ENCODE data around the gene SKAP2.

SKAP2 gene

DNA sequence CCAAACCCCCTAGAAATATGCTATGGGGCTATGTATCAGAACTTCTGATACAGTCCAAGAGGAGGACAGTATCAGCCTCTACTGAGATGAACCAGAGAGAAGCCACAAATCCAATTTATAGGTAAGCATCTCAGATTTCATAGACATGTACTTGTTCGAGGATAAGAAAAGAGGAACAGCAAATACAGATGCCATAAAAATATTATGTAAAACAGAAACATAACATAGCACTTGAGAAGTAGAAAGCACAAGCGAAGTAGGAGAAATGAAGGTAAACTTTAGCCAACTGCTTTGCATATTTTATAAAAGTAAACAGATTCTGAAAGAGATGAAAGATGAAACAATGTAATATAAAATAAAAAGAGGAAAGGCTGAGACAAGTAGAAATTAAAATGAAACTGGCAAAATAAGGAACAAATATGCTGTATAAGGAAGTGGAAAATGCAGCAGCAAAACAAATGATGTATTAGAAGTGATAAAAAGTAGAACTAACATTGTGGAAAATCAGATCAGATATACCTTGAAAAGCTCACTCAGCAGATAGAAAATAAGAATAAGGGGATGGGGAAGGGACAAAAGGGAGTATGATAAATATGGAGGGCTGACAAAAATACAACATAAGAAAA, 135.1 kb downstream of the SKAP2 start:
- Histone ChIP-seq H3K27ac (ENCODE audit: extremely low read depth, low read depth, low read length) (no peak overlapping the region), H3K4me1 (ENCODE audit: control insufficient read depth, insufficient read depth, low read length) (no peaks in the 10 kb centered on the region), H3K36me3 (ENCODE audit: control insufficient read depth in 2 of 2, insufficient read depth in 1 of 2, low read length in 2 of 2) (peaks cover 0 to 3% of the 10 kb centered on the region in 2 experiments; a peak in 1 of 3 replicates), H3K4me3 (ENCODE audit: low read depth, low read length) (no peak overlapping the region), H3K9me3 (ENCODE audit: control insufficient read depth, insufficient read depth, low read depth, low read length) (no peaks in the 10 kb centered on the region)
- ChIA-PET POLR2A (no interaction called here), CTCF (interaction anchor here (0.7 kb wide), 1 partner anchor 84 kb away, joined by 5 read pairs; no protein-coding TSS in a partner anchor)
- TF ChIP-seq ZNF362 (tag by site-specific recombination; IDR thresholded peaks at IDR 0.05) (no peak), ZNF560 (tag by site-specific recombination; IDR thresholded peaks at IDR 0.05; ENCODE audit: borderline replicate concordance) (no peak), ZFP3 (tag by site-specific recombination; IDR thresholded peaks at IDR 0.05; ENCODE audit: low read depth) (no peak), ZNF248 (tag by site-specific recombination; IDR thresholded peaks at IDR 0.05) (no peak), ZNF629 (tag by site-specific recombination; IDR thresholded peaks at IDR 0.05) (no peak), ZNF184 (tag by site-specific recombination; IDR thresholded peaks at IDR 0.05) (no peak), RBAK (tag by site-specific recombination; IDR thresholded peaks at IDR 0.05) (no peak), ZNF549 (tag by site-specific recombination; IDR thresholded peaks at IDR 0.05) (no peak), ZNF350 (tag by site-specific recombination; IDR thresholded peaks at IDR 0.05) (no peak), ZNF596 (tag by site-specific recombination; IDR thresholded peaks at IDR 0.05) (no peak), PATZ1 (tag by site-specific recombination; IDR thresholded peaks at IDR 0.05) (no peak), SETDB1 (IDR thresholded peaks at IDR 0.05; ENCODE audit: insufficient read length, low read length) (no peak), ZNF202 (tag by site-specific recombination; IDR thresholded peaks at IDR 0.05; ENCODE audit: borderline replicate concordance) (no peak), ZNF174 (tag by site-specific recombination; IDR thresholded peaks at IDR 0.05) (no peak), ZNF701 (tag by site-specific recombination; IDR thresholded peaks at IDR 0.05) (no peak), ZNF133 (tag by site-specific recombination; IDR thresholded peaks at IDR 0.05) (no peak)
- TF ChIP-seq, protein P1, sequence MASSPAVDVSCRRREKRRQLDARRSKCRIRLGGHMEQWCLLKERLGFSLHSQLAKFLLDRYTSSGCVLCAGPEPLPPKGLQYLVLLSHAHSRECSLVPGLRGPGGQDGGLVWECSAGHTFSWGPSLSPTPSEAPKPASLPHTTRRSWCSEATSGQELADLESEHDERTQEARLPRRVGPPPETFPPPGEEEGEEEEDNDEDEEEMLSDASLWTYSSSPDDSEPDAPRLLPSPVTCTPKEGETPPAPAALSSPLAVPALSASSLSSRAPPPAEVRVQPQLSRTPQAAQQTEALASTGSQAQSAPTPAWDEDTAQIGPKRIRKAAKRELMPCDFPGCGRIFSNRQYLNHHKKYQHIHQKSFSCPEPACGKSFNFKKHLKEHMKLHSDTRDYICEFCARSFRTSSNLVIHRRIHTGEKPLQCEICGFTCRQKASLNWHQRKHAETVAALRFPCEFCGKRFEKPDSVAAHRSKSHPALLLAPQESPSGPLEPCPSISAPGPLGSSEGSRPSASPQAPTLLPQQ (tag by site-specific recombination; IDR thresholded peaks at IDR 0.05): no peak
- TF ChIP-seq, protein P2, sequence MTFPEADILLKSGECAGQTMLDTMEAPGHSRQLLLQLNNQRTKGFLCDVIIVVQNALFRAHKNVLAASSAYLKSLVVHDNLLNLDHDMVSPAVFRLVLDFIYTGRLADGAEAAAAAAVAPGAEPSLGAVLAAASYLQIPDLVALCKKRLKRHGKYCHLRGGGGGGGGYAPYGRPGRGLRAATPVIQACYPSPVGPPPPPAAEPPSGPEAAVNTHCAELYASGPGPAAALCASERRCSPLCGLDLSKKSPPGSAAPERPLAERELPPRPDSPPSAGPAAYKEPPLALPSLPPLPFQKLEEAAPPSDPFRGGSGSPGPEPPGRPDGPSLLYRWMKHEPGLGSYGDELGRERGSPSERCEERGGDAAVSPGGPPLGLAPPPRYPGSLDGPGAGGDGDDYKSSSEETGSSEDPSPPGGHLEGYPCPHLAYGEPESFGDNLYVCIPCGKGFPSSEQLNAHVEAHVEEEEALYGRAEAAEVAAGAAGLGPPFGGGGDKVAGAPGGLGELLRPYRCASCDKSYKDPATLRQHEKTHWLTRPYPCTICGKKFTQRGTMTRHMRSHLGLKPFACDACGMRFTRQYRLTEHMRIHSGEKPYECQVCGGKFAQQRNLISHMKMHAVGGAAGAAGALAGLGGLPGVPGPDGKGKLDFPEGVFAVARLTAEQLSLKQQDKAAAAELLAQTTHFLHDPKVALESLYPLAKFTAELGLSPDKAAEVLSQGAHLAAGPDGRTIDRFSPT (tag by site-specific recombination; IDR thresholded peaks at IDR 0.05): no peak

DNA sequence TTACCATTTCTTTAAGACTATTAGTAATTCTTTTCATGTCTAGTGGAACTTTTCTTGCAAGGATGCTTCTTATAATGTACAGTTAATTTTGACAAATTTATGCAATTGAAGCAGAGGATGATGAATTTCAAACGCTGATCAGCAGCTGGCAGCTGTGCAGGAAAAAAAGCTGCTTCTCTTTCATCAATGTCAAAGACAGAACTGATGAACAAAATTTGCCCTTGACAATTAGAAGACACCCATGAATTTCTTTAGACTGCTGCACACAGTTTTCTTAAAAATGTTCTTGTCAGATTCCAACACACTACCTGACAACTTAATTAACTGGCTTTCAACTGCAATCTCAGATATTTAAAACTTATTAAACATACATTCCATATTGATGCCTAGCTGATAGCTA, 138.3 kb downstream of the SKAP2 start:
- Histone ChIP-seq H3K27ac (ENCODE audit: extremely low read depth, low read depth, low read length) (no peak overlapping the region), H3K4me1 (ENCODE audit: control insufficient read depth, insufficient read depth, low read length) (no peaks in the 10 kb centered on the region), H3K9me3 (ENCODE audit: control insufficient read depth, insufficient read depth, low read depth, low read length) (no peaks in the 10 kb centered on the region), H3K4me3 (ENCODE audit: low read depth, low read length) (no peak overlapping the region), H3K36me3 (ENCODE audit: control insufficient read depth in 2 of 2, insufficient read depth in 1 of 2, low read length in 2 of 2) (peaks cover 0 to 3% of the 10 kb centered on the region in 2 experiments; a peak in 1 of 3 replicates)
- ChIA-PET CTCF (interaction anchor here (0.5 kb wide), 1 partner anchor 137 kb away, joined by 3 read pairs; no protein-coding TSS in a partner anchor), POLR2A (no interaction called here)
- TF ChIP-seq ZNF416 (tag by site-specific recombination; IDR thresholded peaks at IDR 0.05): no peak
- no peak for TF ChIP-seq ZNF776 (tag by site-specific recombination; IDR thresholded peaks at IDR 0.05; ENCODE audit: borderline replicate concordance)
- TF ChIP-seq ZFP3 (tag by site-specific recombination; IDR thresholded peaks at IDR 0.05; ENCODE audit: low read depth): no peak
- TF ChIP-seq KLF9 (tag by site-specific recombination; IDR thresholded peaks at IDR 0.05; ENCODE audit: low read depth): no peak
- no peak for TF ChIP-seq ZNF518A (tag by site-specific recombination; conservative IDR thresholded peaks at IDR 0.05; ENCODE audit: low read depth)
- TF ChIP-seq ZNF146 (tag by site-specific recombination; IDR thresholded peaks at IDR 0.05): no peak
- TF ChIP-seq ZNF174 (tag by site-specific recombination; IDR thresholded peaks at IDR 0.05): no peak
